Astrocyte (in vitro differentiated cells and primary cell): ENCODE data around the gene C9orf50. TPM values are rescaled to one million over a fixed set of nuclear protein-coding genes. Genes with fewer than 3 reads are reported as not detected.
A peak's percentile ranks its signal among the peaks of the same experiment; 100 is the strongest.

Experiments
- DNase-seq: peaks from one replicate; pipeline ENCODE4 v3.0.0-alpha.2; 2010; ENCODE audit warnings: low read depth
- FAIRE-seq: peaks from 2 replicates; lab custom pipeline; 2011; peaks lifted over from hg19 to GRCh38; lab: Jason Lieb, UNC
- H2AFZ ChIP-seq: 2 replicates; pipeline ENCODE4 v1.6.0; 2012; ENCODE audit warnings: low read depth, low read length, inconsistent platforms
- H3K27ac ChIP-seq: 2 replicates; pipeline ENCODE4 v1.5.1; 2011; ENCODE audit warnings: low read depth, low read length, inconsistent platforms
- H3K27me3 ChIP-seq: 2 replicates; pipeline ENCODE4 v1.6.0; 2011; ENCODE audit warnings: low read length, inconsistent platforms; ENCODE audit not compliant: insufficient read depth
- H3K36me3 ChIP-seq: 2 replicates; pipeline ENCODE4 v1.5.1; 2011; ENCODE audit warnings: low read length, inconsistent platforms; ENCODE audit not compliant: insufficient read depth
- H3K4me1 ChIP-seq: 2 replicates; pipeline ENCODE4 v1.5.1; 2011; ENCODE audit warnings: low read length, inconsistent platforms; ENCODE audit not compliant: insufficient read depth
- H3K4me2 ChIP-seq: 2 replicates; pipeline ENCODE4 v1.6.0; 2012; ENCODE audit warnings: low read length, inconsistent platforms
- H3K4me3 ChIP-seq: 2 replicates; pipeline ENCODE4 v1.5.1; 2011; ENCODE audit warnings: low read depth, mild to moderate bottlenecking, low read length, inconsistent platforms; ENCODE audit not compliant: insufficient read depth
- H3K79me2 ChIP-seq: 2 replicates; pipeline ENCODE4 v1.6.0; 2012; ENCODE audit warnings: mild to moderate bottlenecking, low read length, inconsistent platforms; ENCODE audit not compliant: insufficient read depth
- H3K9ac ChIP-seq: 2 replicates; pipeline ENCODE4 v1.6.0; 2012; ENCODE audit warnings: mild to moderate bottlenecking, low read length, inconsistent platforms
- H3K9me3 ChIP-seq: 2 replicates; pipeline ENCODE4 v1.5.1; 2012; ENCODE audit warnings: low read depth, mild to moderate bottlenecking, low read length, inconsistent platforms; ENCODE audit not compliant: insufficient read depth
- H4K20me1 ChIP-seq: 2 replicates; pipeline ENCODE4 v1.6.0; 2012; ENCODE audit warnings: low read length, inconsistent platforms; ENCODE audit not compliant: insufficient read depth
- H3K27ac Mint-ChIP-seq: one replicate; pipeline ENCODE4 v1.8.0; 2021; ENCODE audit warnings: mild to moderate bottlenecking, mixed read lengths; ENCODE audit not compliant: unreplicated experiment
- H3K27me3 Mint-ChIP-seq: one replicate; pipeline ENCODE4 v1.8.0; 2021; ENCODE audit warnings: low read depth, mixed read lengths; ENCODE audit not compliant: unreplicated experiment
- H3K36me3 Mint-ChIP-seq: one replicate; pipeline ENCODE4 v1.8.0; 2021; ENCODE audit warnings: low read depth, mixed read lengths; ENCODE audit not compliant: unreplicated experiment
- H3K4me1 Mint-ChIP-seq: one replicate; pipeline ENCODE4 v1.8.0; 2021; ENCODE audit warnings: low read depth, mixed read lengths; ENCODE audit not compliant: unreplicated experiment
- H3K4me3 Mint-ChIP-seq: one replicate; pipeline ENCODE4 v1.8.0; 2021; ENCODE audit warnings: mild to moderate bottlenecking, moderate library complexity, mixed read lengths; ENCODE audit not compliant: unreplicated experiment
- H3K9me3 Mint-ChIP-seq: one replicate; pipeline ENCODE4 v1.8.0; 2021; ENCODE audit warnings: mild to moderate bottlenecking, mixed read lengths; ENCODE audit not compliant: unreplicated experiment
- EZH2 ChIP-seq: IDR thresholded peaks from 2 replicates; pipeline ENCODE4 v1.6.1; 2012; ENCODE audit warnings: mild to moderate bottlenecking, low read length, inconsistent platforms; ENCODE audit not compliant: insufficient read depth
- total RNA-seq: library from RNA; stranded (reverse); gene quantifications from 2 replicates; pipeline ENCODE4 v1.2.1, GENCODE V29; 2021
- TF ChIP-seq, protein P1 (sequence below): IDR thresholded peaks from 2 replicates; pipeline ENCODE4 v1.5.1; 2011; ENCODE audit warnings: low read depth, mild to moderate bottlenecking, inconsistent platforms, low read length, moderate library complexity; ENCODE audit not compliant: insufficient read depth

Gene C9orf50
- total RNA-seq, 1 donor from 2014 or later, result 0.41 TPM

DNA sequence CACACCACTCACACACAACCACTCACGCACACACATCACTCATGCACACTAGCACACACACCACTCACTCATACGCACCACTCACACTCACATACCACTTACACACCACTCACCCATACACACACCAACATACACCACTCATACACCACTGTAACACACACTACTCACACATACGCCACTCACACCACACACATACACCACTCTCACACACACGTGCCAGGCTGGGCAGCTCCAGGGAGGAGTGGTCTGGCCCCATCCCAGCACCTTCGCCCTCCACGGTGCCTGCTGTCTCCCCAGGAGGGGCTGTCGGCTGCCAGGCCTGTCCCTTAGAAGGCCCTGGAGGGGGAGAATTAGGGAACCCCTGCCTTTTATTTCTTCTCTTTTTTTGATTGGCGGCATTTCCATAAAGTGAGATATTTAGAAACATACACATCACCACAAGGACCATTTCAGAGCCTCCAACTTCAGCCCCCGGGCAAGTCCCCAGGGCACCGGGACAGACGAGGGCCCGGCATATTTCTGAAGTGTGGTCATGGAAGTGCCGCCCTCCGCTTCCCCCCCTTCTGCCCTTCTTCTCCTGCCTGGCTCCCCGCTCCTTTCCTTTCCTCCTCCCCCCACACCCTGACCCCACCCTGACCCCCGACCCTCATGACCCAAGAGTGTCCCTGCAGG, 27.3 kb upstream of the C9orf50 start:
- no peaks in the 10 kb centered on the region for H3K79me2 ChIP-seq
- no peak overlapping the region for H3K4me2 ChIP-seq
- DNase-seq (no peak), FAIRE-seq (no peak)
- Mint-ChIP-seq H3K27me3 (peaks cover 14% of the 10 kb centered on the region), H3K36me3 (peaks cover 2% of the 10 kb centered on the region), H3K4me3 (no peak overlapping the region), H3K9me3 (no peaks in the 10 kb centered on the region), H3K4me1 (no peaks in the 10 kb centered on the region), H3K27ac (peak overlapping the region; percentile 10)
- no peak overlapping the region for H3K27ac ChIP-seq
- H4K20me1 ChIP-seq, result no peaks in the 10 kb centered on the region
- TF ChIP-seq, protein P1, sequence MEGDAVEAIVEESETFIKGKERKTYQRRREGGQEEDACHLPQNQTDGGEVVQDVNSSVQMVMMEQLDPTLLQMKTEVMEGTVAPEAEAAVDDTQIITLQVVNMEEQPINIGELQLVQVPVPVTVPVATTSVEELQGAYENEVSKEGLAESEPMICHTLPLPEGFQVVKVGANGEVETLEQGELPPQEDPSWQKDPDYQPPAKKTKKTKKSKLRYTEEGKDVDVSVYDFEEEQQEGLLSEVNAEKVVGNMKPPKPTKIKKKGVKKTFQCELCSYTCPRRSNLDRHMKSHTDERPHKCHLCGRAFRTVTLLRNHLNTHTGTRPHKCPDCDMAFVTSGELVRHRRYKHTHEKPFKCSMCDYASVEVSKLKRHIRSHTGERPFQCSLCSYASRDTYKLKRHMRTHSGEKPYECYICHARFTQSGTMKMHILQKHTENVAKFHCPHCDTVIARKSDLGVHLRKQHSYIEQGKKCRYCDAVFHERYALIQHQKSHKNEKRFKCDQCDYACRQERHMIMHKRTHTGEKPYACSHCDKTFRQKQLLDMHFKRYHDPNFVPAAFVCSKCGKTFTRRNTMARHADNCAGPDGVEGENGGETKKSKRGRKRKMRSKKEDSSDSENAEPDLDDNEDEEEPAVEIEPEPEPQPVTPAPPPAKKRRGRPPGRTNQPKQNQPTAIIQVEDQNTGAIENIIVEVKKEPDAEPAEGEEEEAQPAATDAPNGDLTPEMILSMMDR, result no peak
- no peak for TF ChIP-seq EZH2
- H3K4me1 ChIP-seq, result no peaks in the 10 kb centered on the region
- H3K27me3 ChIP-seq, result no peaks in the 10 kb centered on the region
- no peak overlapping the region for H3K4me3 ChIP-seq
- no peak overlapping the region for H2AFZ ChIP-seq
- peaks cover 2% of the 10 kb centered on the region for H3K9me3 ChIP-seq
- H3K9ac ChIP-seq, result no peak overlapping the region
- no peaks in the 10 kb centered on the region for H3K36me3 ChIP-seq

GRCh38 chr9:129647635-129648034, 26.7 kb upstream of the C9orf50 start:
- H3K27ac Mint-ChIP-seq, result peak overlapping the region; percentile 10
- Histone ChIP-seq H3K4me1 (no peaks in the 10 kb centered on the region), H3K4me3 (no peak overlapping the region), H3K27ac (no peak overlapping the region), H3K9ac (no peak overlapping the region), H3K36me3 (no peaks in the 10 kb centered on the region), H3K4me2 (no peak overlapping the region), H3K79me2 (no peaks in the 10 kb centered on the region), H3K27me3 (no peaks in the 10 kb centered on the region), H3K9me3 (peaks cover 2% of the 10 kb centered on the region), H4K20me1 (no peaks in the 10 kb centered on the region), H2AFZ (no peak overlapping the region)
- DNase-seq (no peak), FAIRE-seq (no peak)
- H3K27me3 Mint-ChIP-seq, result peaks cover 14% of the 10 kb centered on the region
- H3K4me1 Mint-ChIP-seq, result no peaks in the 10 kb centered on the region
- H3K36me3 Mint-ChIP-seq, result peaks cover 2% of the 10 kb centered on the region
- TF ChIP-seq EZH2, result no peak
- TF ChIP-seq, protein P1, result no peak
- H3K4me3 Mint-ChIP-seq, result no peak overlapping the region
- no peaks in the 10 kb centered on the region for H3K9me3 Mint-ChIP-seq

- Histone ChIP-seq H3K79me2 (peaks cover 3% of the 10 kb centered on the region), H2AFZ (no peak overlapping the region), H3K27me3 (no peaks in the 10 kb centered on the region), H3K4me2 (no peak overlapping the region), H4K20me1 (peaks cover 2% of the 10 kb centered on the region), H3K4me3 (no peak overlapping the region), H3K36me3 (no peaks in the 10 kb centered on the region), H3K9me3 (peaks cover 2% of the 10 kb centered on the region), H3K9ac (no peak overlapping the region), H3K27ac (no peak overlapping the region), H3K4me1 (no peaks in the 10 kb centered on the region)
- Mint-ChIP-seq H3K4me3 (no peak overlapping the region), H3K36me3 (peaks cover 2% of the 10 kb centered on the region), H3K9me3 (no peaks in the 10 kb centered on the region), H3K27me3 (peaks cover 14% of the 10 kb centered on the region), H3K27ac (no peak overlapping the region), H3K4me1 (no peaks in the 10 kb centered on the region)
- FAIRE-seq (no peak), DNase-seq (no peak)
- TF ChIP-seq, protein P1, result no peak
- TF ChIP-seq EZH2, result no peak
These were observed 25.8 kb upstream of the C9orf50 start for GRCh38 chr9:129646654-129647053.
